Fibroblast of skin of back (primary cell): ENCODE results near the gene NBDY. TPM values are rescaled to one million over a fixed set of nuclear protein-coding genes. Genes with fewer than 3 reads are reported as not detected.
"Not testable (repeated sequence)": the region's sequence is repeated elsewhere in the genome, so short reads cannot be mapped to it uniquely, and the experiment has no call there.

Experiments used
- DNase-seq: peaks from one replicate; pipeline ENCODE4 v3.0.0-alpha.2; 2013
- polyA plus RNA-seq, 2 experiments: library from polyadenylated mRNA; unstranded; fragments of 120-200 nt; gene quantifications; one replicate each; pipeline ENCODE4 v1.2.1, GENCODE V29; 2013; ENCODE audit not compliant: insufficient read length in 2 of 2

NBDY gene
- 59.8 TPM for polyA plus RNA-seq (2013, experiment 1 of 2; ENCODE audit: insufficient read length)
- polyA plus RNA-seq (2013, experiment 2 of 2; ENCODE audit: insufficient read length) = 68.6 TPM

- DNase-seq = peak; percentile 53
Observed at GRCh38 chrX:56729152-56729850, at the start of gene NBDY. Gene NBDY, plus strand, starts transcription at chrX:56729243. Its CDS starts 111 bp downstream, at chrX:56729354.

GRCh38 chrX:56704530-56704929, 24.5 kb upstream of the NBDY start:
- not testable (repeated sequence) for DNase-seq

- DNase-seq = peak; percentile 47
Observed at GRCh38 chrX:56726605-56727004, 2.4 kb upstream of the NBDY start.

- no peak for DNase-seq
Observed at GRCh38 chrX:56727531-56727930, 1.5 kb upstream of the NBDY start.

- DNase-seq = peak; percentile 17
Observed at GRCh38 chrX:56728321-56728720, 722 bp upstream of the NBDY start.

- DNase-seq = peak; percentile 21
Observed at GRCh38 chrX:56728752-56729151, 291 bp upstream of the NBDY start.

GRCh38 chrX:56733459-56734046, 4.5 kb downstream of the NBDY start:
- peak; percentile 29 for DNase-seq

- no peak for DNase-seq
Observed at GRCh38 chrX:56736219-56736618, 7.2 kb downstream of the NBDY start.

- no peak for DNase-seq
Observed at GRCh38 chrX:56738670-56739069, 9.6 kb downstream of the NBDY start.

GRCh38 chrX:56744996-56745395, 16.0 kb downstream of the NBDY start:
- peak; percentile 78 for DNase-seq

GRCh38 chrX:56746996-56747395, 18.0 kb downstream of the NBDY start:
- peak; percentile 12 for DNase-seq

- DNase-seq = peak; percentile 49
Observed at GRCh38 chrX:56751071-56751470, 22.0 kb downstream of the NBDY start.

- DNase-seq = no peak
Observed at GRCh38 chrX:56757327-56757726, 28.3 kb downstream of the NBDY start.

- DNase-seq = no peak
Observed at GRCh38 chrX:56758456-56758855, 29.4 kb downstream of the NBDY start.

- DNase-seq = no peak
Observed at GRCh38 chrX:56759736-56760409, 30.8 kb downstream of the NBDY start.

GRCh38 chrX:56760410-56761124, 31.5 kb downstream of the NBDY start:
- not testable (repeated sequence) for DNase-seq

- no peak for DNase-seq
Observed at GRCh38 chrX:56761167-56761566, 32.1 kb downstream of the NBDY start.

- DNase-seq = no peak
Observed at GRCh38 chrX:56762220-56762619, 33.2 kb downstream of the NBDY start.

- peak; percentile 7 for DNase-seq
Observed at GRCh38 chrX:56762707-56763555, 33.9 kb downstream of the NBDY start.

- no peak for DNase-seq
Observed at GRCh38 chrX:56763556-56764152, 34.6 kb downstream of the NBDY start.

GRCh38 chrX:56764153-56764974, 35.3 kb downstream of the NBDY start:
- DNase-seq = peak; percentile 51
